Neural crest cell (in vitro differentiated cells): Measurements from ENCODE around the gene REPS2. TPM values are rescaled to one million over a fixed set of nuclear protein-coding genes. Genes with fewer than 3 reads are reported as not detected.
A peak's percentile ranks its signal among the peaks of the same experiment; 100 is the strongest.

Experiments
- DNase-seq: peaks from one replicate; pipeline ENCODE4 v3.0.0; 2021; ENCODE audit warnings: low read depth, mixed read lengths, low spot score
- H3K27ac Mint-ChIP-seq: one replicate; pipeline ENCODE4 v1.8.0; 2021; ENCODE audit warnings: mild to moderate bottlenecking, mixed read lengths; ENCODE audit not compliant: unreplicated experiment
- H3K27me3 Mint-ChIP-seq: 2 replicates; pipeline ENCODE4 v1.8.0; 2021; ENCODE audit warnings: low read depth, mild to moderate bottlenecking, mixed read lengths
- H3K36me3 Mint-ChIP-seq: 2 replicates; pipeline ENCODE4 v1.8.0; 2021; ENCODE audit warnings: low read depth, mild to moderate bottlenecking, mixed read lengths
- H3K4me1 Mint-ChIP-seq: 2 replicates; pipeline ENCODE4 v1.8.0; 2021; ENCODE audit warnings: mixed read lengths
- H3K4me3 Mint-ChIP-seq: one replicate; pipeline ENCODE4 v1.8.0; 2021; ENCODE audit warnings: mild to moderate bottlenecking, mixed read lengths
- H3K9me3 Mint-ChIP-seq: 2 replicates; pipeline ENCODE4 v1.8.0; 2021; ENCODE audit warnings: mixed read lengths
- total RNA-seq: library from RNA; stranded (reverse); gene quantifications from 2 replicates; pipeline ENCODE4 v1.2.1, GENCODE V29; 2021
- TF ChIP-seq, protein P1 (sequence below): fragments of 200-600 bp; sonication (generic); conservative IDR thresholded peaks from 2 replicates; pipeline ENCODE4 v1.5.0; 2021; ENCODE audit warnings: antibody characterized with exemption, mild to moderate bottlenecking

REPS2 gene
- total RNA-seq, 1 donor from 2014 or later, result 0.58 TPM

DNA sequence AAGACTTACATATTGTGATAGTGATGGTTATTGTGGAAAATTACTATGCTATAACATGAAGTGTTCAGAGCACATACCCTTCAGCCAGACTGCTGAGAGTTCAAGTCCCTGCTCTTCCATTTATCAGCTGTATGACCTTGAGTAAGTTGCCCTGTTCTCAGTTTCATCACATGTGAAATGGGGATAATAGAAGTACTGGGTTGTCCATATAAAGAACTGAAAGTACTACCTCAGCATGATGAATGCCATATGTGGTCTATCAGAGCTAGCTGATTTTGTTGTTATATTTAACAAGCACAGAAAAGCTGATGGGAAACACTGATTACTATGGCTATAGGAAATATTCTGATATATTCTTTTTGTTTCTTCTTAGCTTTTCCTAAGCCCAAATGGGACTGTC, 115.6 kb downstream of the REPS2 start:
- no peaks in the 10 kb centered on the region for H3K9me3 Mint-ChIP-seq
- peaks cover 7% of the 10 kb centered on the region for H3K27me3 Mint-ChIP-seq
- peaks cover 4% of the 10 kb centered on the region for H3K4me1 Mint-ChIP-seq
- H3K4me3 Mint-ChIP-seq, result no peak overlapping the region
- no peak for DNase-seq
- no peak overlapping the region for H3K27ac Mint-ChIP-seq
- H3K36me3 Mint-ChIP-seq, result no peaks in the 10 kb centered on the region
- TF ChIP-seq, protein P1, sequence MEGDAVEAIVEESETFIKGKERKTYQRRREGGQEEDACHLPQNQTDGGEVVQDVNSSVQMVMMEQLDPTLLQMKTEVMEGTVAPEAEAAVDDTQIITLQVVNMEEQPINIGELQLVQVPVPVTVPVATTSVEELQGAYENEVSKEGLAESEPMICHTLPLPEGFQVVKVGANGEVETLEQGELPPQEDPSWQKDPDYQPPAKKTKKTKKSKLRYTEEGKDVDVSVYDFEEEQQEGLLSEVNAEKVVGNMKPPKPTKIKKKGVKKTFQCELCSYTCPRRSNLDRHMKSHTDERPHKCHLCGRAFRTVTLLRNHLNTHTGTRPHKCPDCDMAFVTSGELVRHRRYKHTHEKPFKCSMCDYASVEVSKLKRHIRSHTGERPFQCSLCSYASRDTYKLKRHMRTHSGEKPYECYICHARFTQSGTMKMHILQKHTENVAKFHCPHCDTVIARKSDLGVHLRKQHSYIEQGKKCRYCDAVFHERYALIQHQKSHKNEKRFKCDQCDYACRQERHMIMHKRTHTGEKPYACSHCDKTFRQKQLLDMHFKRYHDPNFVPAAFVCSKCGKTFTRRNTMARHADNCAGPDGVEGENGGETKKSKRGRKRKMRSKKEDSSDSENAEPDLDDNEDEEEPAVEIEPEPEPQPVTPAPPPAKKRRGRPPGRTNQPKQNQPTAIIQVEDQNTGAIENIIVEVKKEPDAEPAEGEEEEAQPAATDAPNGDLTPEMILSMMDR, result no peak

DNA sequence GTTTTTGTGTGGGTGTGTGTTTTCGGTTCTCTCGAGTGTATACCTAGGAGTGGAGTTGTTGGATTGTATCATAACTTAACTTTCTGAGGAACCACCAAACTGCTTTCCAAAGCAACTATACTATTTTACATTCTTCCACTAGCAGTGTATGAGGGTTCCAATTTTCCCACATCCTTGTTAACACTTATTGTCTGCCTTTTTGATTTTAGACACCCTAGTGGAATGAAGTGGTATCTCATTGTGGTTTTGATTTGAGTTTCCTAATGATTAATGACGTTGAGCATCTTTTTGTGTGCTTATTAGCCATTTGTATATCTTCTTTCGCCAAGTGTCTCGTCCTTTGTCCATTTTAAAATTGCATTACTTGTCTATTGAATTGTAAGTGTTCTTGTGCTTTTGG, 118.6 kb downstream of the REPS2 start:
- Mint-ChIP-seq H3K4me3 (no peak overlapping the region), H3K4me1 (no peaks in the 10 kb centered on the region), H3K27ac (no peak overlapping the region), H3K27me3 (peaks cover 7% of the 10 kb centered on the region), H3K9me3 (no peaks in the 10 kb centered on the region), H3K36me3 (no peaks in the 10 kb centered on the region)
- DNase-seq, result no peak
- TF ChIP-seq, protein P1, result peak; percentile 49

DNA sequence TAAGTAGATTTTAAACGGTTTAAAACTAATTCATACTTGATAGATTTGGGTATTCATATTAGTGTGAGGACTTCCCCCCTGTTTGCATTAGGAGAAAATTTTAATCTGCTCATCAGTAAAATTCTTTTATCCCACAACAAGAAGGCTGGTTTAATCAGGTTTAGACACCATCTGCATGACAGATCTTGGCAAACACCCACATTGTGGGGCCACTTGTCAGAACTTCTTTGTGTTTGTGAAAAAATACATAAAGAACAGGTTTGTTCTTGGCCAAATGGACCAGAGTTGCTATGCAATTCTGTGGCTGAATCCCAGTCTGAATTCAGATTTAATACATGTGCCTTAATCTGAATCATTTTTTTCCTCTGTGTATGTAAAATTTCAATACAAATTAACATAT, 121.1 kb downstream of the REPS2 start:
- TF ChIP-seq, protein P1, result no peak

DNA sequence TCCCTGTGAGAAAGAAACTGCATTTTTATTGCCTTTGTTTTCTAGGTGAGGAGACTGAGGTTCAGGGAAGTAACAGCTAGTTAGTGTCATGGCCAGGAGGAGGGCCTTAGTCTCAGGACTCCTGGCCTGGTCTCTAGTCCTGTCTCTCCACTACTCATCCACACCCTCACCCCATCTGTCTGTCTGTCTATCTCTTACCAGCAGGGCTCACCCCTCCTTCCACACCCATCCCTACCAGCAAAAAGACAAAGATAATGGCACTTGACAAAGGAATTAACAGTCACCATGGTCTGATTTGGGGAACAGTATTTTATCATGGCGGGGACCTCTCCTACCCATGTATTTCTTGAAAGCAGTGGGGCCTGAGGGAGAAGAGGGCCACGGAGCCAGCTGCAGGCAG, 125.8 kb downstream of the REPS2 start:
- DNase-seq, result no peak
- Mint-ChIP-seq H3K36me3 (no peaks in the 10 kb centered on the region), H3K27ac (no peak overlapping the region), H3K9me3 (no peaks in the 10 kb centered on the region), H3K4me3 (no peak overlapping the region), H3K27me3 (peaks cover 22% of the 10 kb centered on the region), H3K4me1 (no peaks in the 10 kb centered on the region)
- TF ChIP-seq, protein P1, result no peak

More for the DNA sequence above, 121.1 kb downstream of the REPS2 start:
- Mint-ChIP-seq H3K9me3 (no peaks in the 10 kb centered on the region), H3K27ac (no peak overlapping the region), H3K27me3 (peaks cover 5% of the 10 kb centered on the region), H3K36me3 (no peaks in the 10 kb centered on the region), H3K4me1 (no peaks in the 10 kb centered on the region), H3K4me3 (no peak overlapping the region)
- no peak for DNase-seq

DNA sequence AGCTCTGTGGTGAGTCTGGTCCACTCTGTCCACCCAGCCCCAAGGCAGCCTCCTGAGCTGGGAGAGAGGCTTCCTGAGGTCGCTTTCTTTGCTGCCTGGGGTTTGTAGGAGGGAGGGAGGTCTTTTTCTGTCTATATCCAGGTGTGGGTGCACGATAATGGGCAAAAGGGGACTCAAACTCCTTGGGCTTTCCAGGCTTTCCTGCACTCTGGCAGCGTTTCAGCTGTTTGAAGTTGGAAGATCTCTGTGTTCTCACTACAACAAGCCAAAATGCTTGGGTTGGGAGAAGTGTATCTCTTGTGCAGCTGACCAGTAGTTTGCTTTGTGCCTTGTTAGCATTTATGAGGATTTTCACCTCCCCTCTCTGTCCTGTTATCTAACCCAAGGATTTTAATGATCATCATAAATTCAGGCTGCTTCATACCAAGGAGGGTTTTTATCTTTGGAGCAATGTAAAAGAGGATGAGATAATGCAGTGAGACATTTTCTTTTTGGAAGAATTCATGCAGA, 126.3 kb downstream of the REPS2 start:
- no peaks in the 10 kb centered on the region for H3K9me3 Mint-ChIP-seq
- H3K4me1 Mint-ChIP-seq, result no peaks in the 10 kb centered on the region

More for the DNA sequence above, 126.3 kb downstream of the REPS2 start:
- Mint-ChIP-seq H3K27me3 (peaks cover 22% of the 10 kb centered on the region), H3K36me3 (no peaks in the 10 kb centered on the region), H3K4me3 (no peak overlapping the region), H3K27ac (no peak overlapping the region)
- TF ChIP-seq, protein P1, result no peak
- DNase-seq, result no peak
